SK-N-MC (cell line): ENCODE results near the gene PDCD1.

Source experiments
- EZH2 ChIP-seq: fragments of 200-600 bp; sonication (generic); IDR thresholded peaks from one replicate; pipeline ENCODE4 v1.6.1; 2017; ENCODE audit warnings: antibody characterized with exemption
- FOXP2 ChIP-seq: optimal IDR thresholded peaks from 2 replicates; pipeline ENCODE3; 2011; ENCODE audit warnings: mild to moderate bottlenecking, moderate library complexity; ENCODE audit not compliant: insufficient read depth; ENCODE audit errors: extremely low read length, control extremely low read depth
- POLR2AphosphoS5 ChIP-seq: IDR thresholded peaks from 2 replicates; pipeline ENCODE4 v1.6.1; 2012; ENCODE audit warnings: mild to moderate bottlenecking, low read depth, low read length, borderline replicate concordance

- no peak for TF ChIP-seq EZH2
- TF ChIP-seq POLR2AphosphoS5: no peak
- no peak for TF ChIP-seq FOXP2
Measured at GRCh38 chr2:241842620-241843211, 16.0 kb downstream of the PDCD1 start.
